Neural progenitor cell (in vitro differentiated cells): ENCODE results near the gene RELL2.

Source experiments
- CTCF ChIP-seq: fragments of 200-600 bp; sonication (generic); IDR thresholded peaks from 2 replicates; pipeline ENCODE4 v1.5.1; 2017; ENCODE audit warnings: antibody characterized with exemption, mild to moderate bottlenecking
- EZH2 ChIP-seq: fragments of 200-600 bp; sonication (generic); IDR thresholded peaks from 2 replicates; pipeline ENCODE4 v1.6.1; 2017; ENCODE audit warnings: antibody characterized with exemption, mild to moderate bottlenecking, moderate library complexity
- EZH2phosphoT487 ChIP-seq: fragments of 200-600 bp; sonication (generic); IDR thresholded peaks from 2 replicates; pipeline ENCODE4 v1.6.1; 2017; ENCODE audit warnings: antibody characterized with exemption

DNA sequence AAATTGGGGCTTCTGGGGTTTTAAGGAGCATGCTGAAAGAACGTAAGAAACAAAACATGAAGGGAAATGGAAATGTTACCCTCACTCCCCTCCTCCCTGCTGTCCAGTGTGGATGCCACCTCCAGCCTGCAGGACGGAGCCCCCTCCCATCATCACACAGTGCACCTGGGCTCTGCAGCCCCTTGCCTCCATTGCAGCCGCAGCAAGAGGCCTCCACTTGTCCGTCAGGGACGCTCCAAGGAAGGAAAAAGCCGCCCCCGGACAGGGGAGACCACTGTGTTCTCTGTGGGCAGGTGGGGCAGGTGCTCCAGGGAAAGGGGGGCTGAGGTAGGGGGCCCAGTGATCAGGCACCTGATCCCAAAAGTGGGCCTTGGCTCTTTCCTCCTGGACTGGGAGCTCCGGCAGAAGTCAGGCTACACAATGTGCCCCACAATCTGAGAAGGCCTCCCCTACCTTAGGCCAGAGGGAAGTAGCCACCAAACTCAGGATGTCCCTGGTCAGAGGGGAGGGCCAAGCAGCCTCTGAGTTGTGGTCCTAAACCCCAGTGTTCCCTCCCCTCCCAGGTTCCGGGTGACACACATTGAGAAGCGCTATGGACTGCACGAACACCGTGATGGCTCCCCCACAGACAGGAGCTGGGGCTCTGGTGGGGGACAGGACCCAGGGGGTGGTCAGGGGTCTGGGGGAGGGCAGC is 2.7 kb downstream of the RELL2 start:
- TF ChIP-seq CTCF (no peak), EZH2 (no peak), EZH2phosphoT487 (no peak)
